CD4-positive, CD25-positive, alpha-beta regulatory T cell (primary cell): ENCODE results near the gene SLC25A53. TPM values are rescaled to one million over a fixed set of nuclear protein-coding genes. Genes with fewer than 3 reads are reported as not detected.

Experiments
- ATAC-seq, 2 donors: fragments of 150-1000 bp; cut with Tn5 transposase; one replicate each; pipeline ENCODE4 v1.10.0; 2021; ENCODE audit warnings: low read depth in 2 of 2, moderate number of reproducible peaks in 2 of 2, moderate library complexity in 1 of 2
- DNase-seq, 3 donors: peaks; one replicate each; pipeline versions ENCODE4 v3.0.0 to v3.0.0-alpha.2; 2012 to 2022; ENCODE audit warnings: mixed read lengths in 1 of 3
- H3K27ac ChIP-seq: one replicate; pipeline ENCODE4 v1.7.0; 2013; ENCODE audit warnings: mild to moderate bottlenecking, low read length; ENCODE audit not compliant: insufficient read depth, poor library complexity, severe bottlenecking
- H3K27me3 ChIP-seq: one replicate; pipeline ENCODE4 v1.7.0; 2013; ENCODE audit warnings: low read length; ENCODE audit not compliant: control insufficient read depth, insufficient read depth
- H3K36me3 ChIP-seq: one replicate; pipeline ENCODE4 v1.7.0; 2013; ENCODE audit warnings: mild to moderate bottlenecking, low read length, moderate library complexity; ENCODE audit not compliant: control insufficient read depth, insufficient read depth
- H3K4me1 ChIP-seq: 2 replicates; pipeline ENCODE4 v1.7.0; 2013; ENCODE audit warnings: mild to moderate bottlenecking, low read length; ENCODE audit not compliant: insufficient read depth, control insufficient read depth, poor library complexity, severe bottlenecking
- H3K4me3 ChIP-seq: one replicate; pipeline ENCODE4 v1.7.0; 2013; ENCODE audit warnings: low read depth, mild to moderate bottlenecking, low read length, moderate library complexity
- H3K9me3 ChIP-seq, 2 experiments: 1 replicate in 1 of 2; 2 replicates in 1 of 2; pipeline ENCODE4 v1.7.0; 2013; ENCODE audit warnings: low read length in 2 of 2, mild to moderate bottlenecking in 1 of 2, moderate library complexity in 1 of 2; ENCODE audit not compliant: control insufficient read depth in 2 of 2
- H3K27ac Mint-ChIP-seq, 3 donors: one replicate each; pipeline ENCODE4 v1.8.0; 2020 to 2022; ENCODE audit warnings: mild to moderate bottlenecking in 3 of 3, mixed read lengths in 3 of 3, moderate library complexity in 2 of 3
- H3K27me3 Mint-ChIP-seq: one replicate; pipeline ENCODE4 v1.8.0; 2022; ENCODE audit warnings: mild to moderate bottlenecking, mixed read lengths
- H3K36me3 Mint-ChIP-seq: one replicate; pipeline ENCODE4 v1.8.0; 2020; ENCODE audit warnings: mixed read lengths
- H3K4me1 Mint-ChIP-seq, 4 donors: one replicate each; pipeline ENCODE4 v1.8.0; 2020 to 2022; ENCODE audit warnings: mixed read lengths in 4 of 4, mild to moderate bottlenecking in 1 of 4
- H3K4me3 Mint-ChIP-seq, 4 donors: one replicate each; pipeline ENCODE4 v1.8.0; 2020 to 2022; ENCODE audit warnings: mild to moderate bottlenecking in 4 of 4, mixed read lengths in 4 of 4, moderate library complexity in 3 of 4
- H3K9me3 Mint-ChIP-seq, 7 donors: one replicate each; pipeline ENCODE4 v1.8.0; 2020 to 2022; ENCODE audit warnings: mixed read lengths in 7 of 7, mild to moderate bottlenecking in 3 of 7, moderate library complexity in 2 of 7
- polyA plus RNA-seq, 4 donors: library from polyadenylated mRNA; unstranded; fragments of 300-500 nt; fragmentation: Illumina TruSeq; gene quantifications; one replicate each; pipeline ENCODE4 v1.2.3, GENCODE V29; 2021
- total RNA-seq: library from RNA; stranded (reverse); gene quantifications from one replicate; pipeline ENCODE4 v1.2.3, GENCODE V29; 2022

SLC25A53 gene
- total and polyA plus RNA-seq, 5 donors from 2014 or later: 6.6 to 11.9 (median 8.3) TPM

DNA sequence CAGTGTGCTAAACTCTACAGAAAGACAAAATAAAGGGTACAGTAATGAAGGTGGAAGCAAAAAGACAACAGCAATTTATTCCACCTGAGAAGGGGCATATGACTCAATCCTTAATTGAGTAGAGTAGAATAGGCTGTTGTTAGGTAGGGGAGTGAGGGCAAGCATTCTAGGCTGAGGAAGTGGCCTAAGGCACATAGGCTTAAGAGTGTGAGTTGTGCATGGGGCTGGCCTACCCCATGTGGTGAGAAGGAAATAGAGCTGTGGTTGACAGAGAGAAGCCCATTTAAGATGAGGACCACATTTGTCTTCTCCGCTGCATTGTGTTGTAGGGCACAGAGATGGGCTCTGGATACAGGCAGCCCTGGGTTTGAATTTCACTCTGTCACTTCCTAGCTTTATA, 47.9 kb downstream of the SLC25A53 start:
- Mint-ChIP-seq H3K9me3 (no peaks in the 10 kb centered on the region), H3K36me3 (no peaks in the 10 kb centered on the region), H3K4me1 (peaks cover 6 to 59% (median 24%) of the 10 kb centered on the region in 4 donors), H3K4me3 (peak overlapping the region in 1 of 4 donors; percentile 64), H3K27ac (peak overlapping the region in 2 of 3 donors; percentile 62 to 97), H3K27me3 (no peaks in the 10 kb centered on the region)
- DNase-seq (no peak), ATAC-seq (no peak)
- no peak overlapping the region for H3K27ac ChIP-seq
- no peaks in the 10 kb centered on the region for H3K27me3 ChIP-seq
- peaks cover 37% of the 10 kb centered on the region for H3K4me1 ChIP-seq
- H3K9me3 ChIP-seq: no peaks in the 10 kb centered on the region
- no peak overlapping the region for H3K4me3 ChIP-seq
- H3K36me3 ChIP-seq: no peaks in the 10 kb centered on the region

DNA sequence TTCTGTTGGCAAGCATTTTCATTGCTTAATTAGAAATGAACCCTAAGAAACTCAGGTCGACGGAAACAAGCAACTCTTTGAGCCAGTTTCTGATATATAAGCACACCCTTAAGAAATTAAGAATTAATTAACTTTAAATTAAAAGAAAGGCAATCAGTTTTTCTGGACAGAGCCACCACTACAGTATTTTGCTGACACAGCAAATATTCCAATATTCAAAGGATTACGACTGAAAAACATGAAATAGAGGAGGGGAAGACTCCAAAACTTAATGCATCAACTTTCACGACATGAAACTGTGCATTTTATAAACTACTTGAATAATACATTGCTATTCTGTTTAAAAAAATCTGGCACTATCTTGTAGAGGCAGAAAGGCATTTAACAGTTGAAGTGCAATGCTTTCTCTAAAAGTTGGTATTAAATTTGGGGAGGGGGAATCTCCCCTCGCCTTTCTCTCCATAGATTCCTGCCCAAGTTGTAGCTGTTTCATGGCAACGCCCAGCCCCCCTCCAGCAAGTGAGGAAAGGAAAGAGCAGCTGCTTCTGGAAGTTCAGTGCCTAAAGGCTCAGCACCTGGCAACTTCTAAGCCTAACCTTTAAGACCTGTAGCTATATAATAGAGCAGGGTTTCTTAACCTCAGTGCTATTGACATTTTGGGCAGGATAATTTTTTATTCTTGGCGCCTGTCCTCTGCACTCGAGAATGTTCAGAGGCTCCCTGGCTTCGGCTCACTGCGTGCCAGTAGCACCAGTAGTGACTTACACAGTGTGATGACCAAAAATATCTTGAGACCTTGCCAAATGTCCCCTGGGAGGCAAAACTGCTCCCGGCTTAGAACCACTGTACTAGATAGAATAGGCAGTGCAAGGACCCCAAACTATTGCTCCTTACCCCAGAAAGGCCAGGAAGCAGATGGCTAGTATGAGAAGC, 51.2 kb downstream of the SLC25A53 start:
- H3K9me3 Mint-ChIP-seq: no peaks in the 10 kb centered on the region
- peaks cover 16% of the 10 kb centered on the region for H3K4me1 ChIP-seq
- H3K4me3 ChIP-seq: no peak overlapping the region
- DNase-seq (no peak), ATAC-seq (no peak)
- H3K9me3 ChIP-seq: no peaks in the 10 kb centered on the region
- no peak overlapping the region for H3K27ac ChIP-seq
- no peaks in the 10 kb centered on the region for H3K27me3 Mint-ChIP-seq
- H3K36me3 ChIP-seq: no peaks in the 10 kb centered on the region
- no peak overlapping the region for H3K27ac Mint-ChIP-seq
- H3K27me3 ChIP-seq: no peaks in the 10 kb centered on the region
- H3K4me3 Mint-ChIP-seq: no peak overlapping the region
- no peaks in the 10 kb centered on the region for H3K36me3 Mint-ChIP-seq
- peaks cover 0 to 35% (median 18%) of the 10 kb centered on the region in 4 donors for H3K4me1 Mint-ChIP-seq

DNA sequence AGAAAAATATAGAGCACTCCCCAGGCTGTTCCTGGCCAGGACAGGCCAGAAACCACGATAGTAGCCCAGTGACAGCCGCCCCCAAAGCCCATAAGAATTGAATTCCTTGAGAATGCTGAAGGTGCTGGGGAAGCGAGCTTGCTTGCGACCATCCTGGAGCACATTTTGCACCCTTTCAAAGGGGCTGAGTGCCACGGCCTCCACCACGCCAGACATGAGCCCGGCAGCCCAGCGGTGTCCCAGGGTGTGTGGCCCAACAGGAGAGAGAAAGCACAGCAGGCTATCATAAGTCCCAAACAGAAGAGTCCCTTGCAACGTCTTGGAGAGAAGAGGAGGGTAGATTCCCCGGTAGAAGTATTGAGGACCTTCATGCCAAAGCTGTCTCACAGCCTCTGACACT, 52.1 kb downstream of the SLC25A53 start:
- peaks cover 7% of the 10 kb centered on the region for H3K4me1 ChIP-seq
- Mint-ChIP-seq H3K36me3 (no peaks in the 10 kb centered on the region), H3K27me3 (no peaks in the 10 kb centered on the region), H3K4me3 (no peak overlapping the region), H3K9me3 (no peaks in the 10 kb centered on the region), H3K4me1 (peaks cover 0 to 26% (median 13%) of the 10 kb centered on the region in 4 donors), H3K27ac (peak overlapping the region in 1 of 3 donors; percentile 47)
- no peaks in the 10 kb centered on the region for H3K9me3 ChIP-seq
- H3K4me3 ChIP-seq: no peak overlapping the region
- H3K27me3 ChIP-seq: no peaks in the 10 kb centered on the region
- no peak for ATAC-seq
- no peak overlapping the region for H3K27ac ChIP-seq
- no peaks in the 10 kb centered on the region for H3K36me3 ChIP-seq
- DNase-seq: no peak

DNA sequence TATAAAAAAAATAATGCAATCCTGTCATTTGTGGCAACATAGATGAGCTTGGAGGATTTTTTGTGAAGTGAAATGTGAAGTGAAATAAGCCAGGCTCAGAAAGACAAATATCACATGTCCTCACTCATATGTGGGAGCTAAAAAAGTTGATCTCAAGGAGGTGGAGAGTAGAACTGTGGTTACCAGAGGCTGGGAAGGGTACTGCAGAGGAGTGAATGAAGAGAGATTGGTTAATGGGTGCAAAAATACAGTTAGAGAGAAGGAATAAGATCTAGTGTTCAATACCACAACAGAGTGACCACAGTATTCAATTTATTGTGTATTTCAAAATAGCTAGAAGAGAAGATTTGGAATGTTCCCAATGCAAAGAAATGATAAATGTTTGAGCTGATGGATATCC, 57.9 kb downstream of the SLC25A53 start:
- no peaks in the 10 kb centered on the region for H3K9me3 ChIP-seq
- no peaks in the 10 kb centered on the region for H3K36me3 ChIP-seq
- ATAC-seq: no peak
- H3K4me1 ChIP-seq: no peaks in the 10 kb centered on the region
- H3K27ac Mint-ChIP-seq: no peak overlapping the region
- no peak overlapping the region for H3K27ac ChIP-seq
- H3K9me3 Mint-ChIP-seq: no peaks in the 10 kb centered on the region
- no peaks in the 10 kb centered on the region for H3K27me3 Mint-ChIP-seq
- no peak overlapping the region for H3K4me3 ChIP-seq
- DNase-seq: no peak
- no peaks in the 10 kb centered on the region for H3K27me3 ChIP-seq
- no peak overlapping the region for H3K4me3 Mint-ChIP-seq
- H3K36me3 Mint-ChIP-seq: no peaks in the 10 kb centered on the region
- peaks cover 0 to 4% (median 0%) of the 10 kb centered on the region in 4 donors for H3K4me1 Mint-ChIP-seq

DNA sequence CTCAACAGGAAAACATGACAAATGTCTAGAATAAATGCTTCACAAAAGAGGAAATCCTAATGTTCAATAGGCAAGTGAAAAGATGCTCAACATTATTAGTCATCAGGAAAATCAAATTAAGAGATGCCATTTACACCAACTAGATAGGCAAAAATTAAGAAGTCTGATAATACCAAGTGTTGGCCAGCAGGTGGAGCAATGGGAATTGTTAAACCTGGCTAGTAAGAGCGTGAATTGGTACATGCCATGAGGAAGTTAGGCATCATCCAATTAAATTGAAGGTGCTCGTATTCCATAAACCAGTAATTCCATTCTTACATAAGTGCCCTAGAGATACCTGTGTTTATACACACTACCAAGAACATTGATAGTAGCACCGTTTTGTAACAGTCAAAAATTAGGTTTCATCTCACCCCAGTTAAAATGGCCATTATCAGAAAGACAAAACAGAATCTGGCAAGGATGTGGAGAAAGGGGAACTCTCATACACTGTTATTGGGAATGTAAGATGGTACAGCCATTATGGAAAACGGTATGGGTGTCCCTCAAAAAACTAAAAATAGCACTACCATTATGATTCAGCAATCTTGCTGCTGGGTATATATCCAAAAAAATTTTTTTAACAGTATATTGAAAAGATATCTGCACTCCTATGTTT, 58.5 kb downstream of the SLC25A53 start:
- H3K27ac Mint-ChIP-seq: peak overlapping the region in 1 of 3 donors; percentile 47
- no peaks in the 10 kb centered on the region for H3K27me3 Mint-ChIP-seq
- H3K27me3 ChIP-seq: no peaks in the 10 kb centered on the region
- DNase-seq: peak; percentile 49 to 82 (median 63)
- peak in 1 of 2 donors; percentile 43 for ATAC-seq
- H3K9me3 Mint-ChIP-seq: no peaks in the 10 kb centered on the region
- no peaks in the 10 kb centered on the region for H3K4me1 ChIP-seq
- H3K4me1 Mint-ChIP-seq: peaks cover 0 to 4% (median 0%) of the 10 kb centered on the region in 4 donors
- no peak overlapping the region for H3K27ac ChIP-seq
- no peaks in the 10 kb centered on the region for H3K36me3 Mint-ChIP-seq
- H3K36me3 ChIP-seq: no peaks in the 10 kb centered on the region
- no peaks in the 10 kb centered on the region for H3K9me3 ChIP-seq
- peak overlapping the region in 1 of 4 donors; percentile 32 for H3K4me3 Mint-ChIP-seq
- no peak overlapping the region for H3K4me3 ChIP-seq

DNA sequence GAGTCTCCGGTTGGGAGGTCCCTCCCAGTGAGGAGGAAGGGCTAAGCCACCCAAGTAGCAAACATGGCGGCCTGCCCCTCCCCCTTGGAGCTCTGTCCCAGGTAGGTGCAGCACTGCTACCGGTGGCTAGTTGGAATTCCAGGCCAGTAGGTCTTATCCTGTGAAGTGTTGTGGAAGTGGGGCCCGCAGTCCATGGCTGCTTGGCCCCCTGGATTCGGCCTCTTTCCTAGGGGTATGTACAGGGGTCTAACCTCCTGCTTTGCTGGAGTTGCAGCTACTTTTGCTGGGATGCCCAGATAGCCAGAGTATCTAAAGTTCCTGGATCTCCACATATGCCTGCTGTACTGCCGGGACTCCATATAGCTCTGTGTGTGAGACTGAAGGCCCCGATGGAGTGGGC, 70.9 kb downstream of the SLC25A53 start:
- Mint-ChIP-seq H3K9me3 (peaks cover 0 to 1% (median 0%) of the 10 kb centered on the region in 7 donors), H3K36me3 (no peaks in the 10 kb centered on the region), H3K4me1 (no peaks in the 10 kb centered on the region), H3K4me3 (no peak overlapping the region), H3K27ac (no peak overlapping the region), H3K27me3 (no peaks in the 10 kb centered on the region)
- ATAC-seq (no peak), DNase-seq (no peak)
- Histone ChIP-seq H3K27me3 (no peaks in the 10 kb centered on the region), H3K9me3 (no peaks in the 10 kb centered on the region), H3K4me1 (no peaks in the 10 kb centered on the region), H3K27ac (no peak overlapping the region), H3K4me3 (no peak overlapping the region), H3K36me3 (no peaks in the 10 kb centered on the region)

DNA sequence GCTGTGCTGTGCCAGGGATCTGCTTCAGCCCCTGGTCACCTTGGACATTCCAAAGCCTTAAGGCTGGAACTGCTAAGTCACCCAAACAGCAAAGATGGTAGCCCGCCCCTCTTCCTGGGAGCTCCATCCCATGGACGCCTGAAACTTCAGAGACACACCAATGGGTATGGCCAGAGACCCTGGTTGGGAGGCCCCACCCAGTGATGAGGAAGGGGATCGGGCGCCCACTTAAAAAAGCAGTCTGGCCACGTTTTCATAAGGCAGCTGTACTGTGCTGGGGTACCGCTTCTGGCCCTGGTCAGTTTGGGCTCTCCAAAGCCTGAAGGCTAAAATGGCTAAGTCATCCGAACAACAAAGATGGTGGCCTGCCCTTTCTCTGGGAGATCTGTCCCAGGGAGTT, 71.3 kb downstream of the SLC25A53 start:
- no peak overlapping the region for H3K4me3 ChIP-seq
- no peaks in the 10 kb centered on the region for H3K27me3 Mint-ChIP-seq
- no peaks in the 10 kb centered on the region for H3K27me3 ChIP-seq
- H3K36me3 Mint-ChIP-seq: no peaks in the 10 kb centered on the region
- ATAC-seq (no peak), DNase-seq (no peak)
- H3K36me3 ChIP-seq: no peaks in the 10 kb centered on the region
- no peak overlapping the region for H3K27ac ChIP-seq
- no peak overlapping the region for H3K27ac Mint-ChIP-seq
- no peaks in the 10 kb centered on the region for H3K4me1 ChIP-seq
- H3K4me1 Mint-ChIP-seq: no peaks in the 10 kb centered on the region
- H3K4me3 Mint-ChIP-seq: no peak overlapping the region
- no peaks in the 10 kb centered on the region for H3K9me3 ChIP-seq
- H3K9me3 Mint-ChIP-seq: peaks cover 0 to 1% (median 0%) of the 10 kb centered on the region in 7 donors
